Muscle layer of duodenum (tissue), 2 donors: ENCODE measurements around the gene LCMT2.

ENCODE experiments used
- H3K27ac ChIP-seq: one replicate; pipeline ENCODE4 v1.7.0; 2013; ENCODE audit warnings: mild to moderate bottlenecking, low read length
- H3K27me3 ChIP-seq: one replicate; pipeline ENCODE4 v1.7.0; 2013; ENCODE audit warnings: low read depth, mild to moderate bottlenecking, control low read depth, low read length
- H3K36me3 ChIP-seq, 2 donors: one replicate each; pipeline ENCODE4 v1.7.0; 2013; ENCODE audit warnings: low read length in 2 of 2, control low read depth in 1 of 2, mild to moderate bottlenecking in 1 of 2; ENCODE audit not compliant: insufficient read depth in 2 of 2, control insufficient read depth in 1 of 2
- H3K4me1 ChIP-seq, 2 donors: one replicate each; pipeline ENCODE4 v1.7.0; 2013; ENCODE audit warnings: low read length in 2 of 2, mild to moderate bottlenecking in 2 of 2, control low read depth in 1 of 2, moderate library complexity in 1 of 2; ENCODE audit not compliant: insufficient read depth in 2 of 2, control insufficient read depth in 1 of 2
- H3K4me3 ChIP-seq, 2 donors: one replicate each; pipeline ENCODE4 v1.7.0; 2013; ENCODE audit warnings: low read length in 2 of 2, low read depth in 1 of 2, mild to moderate bottlenecking in 1 of 2
- H3K9me3 ChIP-seq, 2 donors: one replicate each; pipeline ENCODE4 v1.7.0; 2013; ENCODE audit warnings: low read length in 2 of 2, control low read depth in 1 of 2, mild to moderate bottlenecking in 1 of 2; ENCODE audit not compliant: control insufficient read depth in 1 of 2
- donor health status: healthy.

The LCMT2 gene

DNA sequence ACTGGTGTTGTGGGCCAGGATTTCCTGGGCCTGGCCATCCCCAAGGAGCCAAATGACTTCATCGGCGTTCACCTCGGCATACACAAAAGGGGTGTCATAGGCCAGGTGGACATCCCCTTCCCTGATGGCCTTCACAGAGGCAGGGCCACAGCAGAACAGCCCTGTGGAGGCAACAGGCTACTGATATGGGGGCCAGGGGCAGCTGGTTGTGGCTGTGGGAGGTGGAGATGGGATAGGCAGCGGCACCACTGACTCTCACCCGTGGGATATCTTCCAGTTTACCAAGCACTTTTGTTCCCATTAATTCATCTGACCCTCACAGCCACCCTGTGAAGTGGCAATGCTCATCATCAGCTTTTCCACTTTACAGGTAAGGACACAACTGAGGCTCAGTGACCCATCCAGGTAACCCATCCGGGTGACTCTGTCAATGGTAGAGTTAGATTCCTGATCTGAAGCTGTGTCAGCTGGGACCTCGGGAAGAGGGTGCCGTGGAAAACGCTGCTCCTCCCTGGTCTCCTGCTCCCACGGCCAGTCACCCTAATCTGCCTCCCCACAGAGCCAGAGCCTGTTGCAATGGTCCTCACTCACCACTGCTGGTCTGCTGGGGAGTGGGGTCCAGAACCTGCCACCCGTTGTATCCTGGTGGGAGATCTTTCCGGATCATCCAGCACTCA is 48.3 kb downstream of the LCMT2 start:
- H3K4me1 ChIP-seq, result no peaks in the 10 kb centered on the region
- peaks cover 6% of the 10 kb centered on the region for H3K27me3 ChIP-seq

DNA sequence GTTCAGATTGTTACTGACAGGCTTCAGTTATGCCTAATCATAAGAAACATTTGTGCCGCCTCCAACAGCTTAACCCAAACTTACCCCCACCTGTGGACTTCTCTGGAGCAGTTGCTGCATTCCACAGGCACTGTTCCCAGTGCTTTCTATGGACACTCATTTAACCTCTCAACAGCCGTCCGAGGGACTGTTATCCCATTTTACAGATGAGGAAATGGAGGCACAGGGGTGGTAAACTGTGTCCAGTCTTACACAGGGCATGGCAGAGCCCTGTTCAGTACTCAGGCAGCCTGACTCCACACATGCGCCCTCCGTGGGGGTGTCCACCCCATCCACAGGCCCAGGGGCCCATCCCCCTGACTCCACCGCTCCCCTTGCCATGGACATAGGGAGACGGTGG is 49.4 kb downstream of the LCMT2 start:
- Histone ChIP-seq H3K4me3 (no peak overlapping the region), H3K36me3 (no peaks in the 10 kb centered on the region), H3K4me1 (no peaks in the 10 kb centered on the region), H3K27ac (no peak overlapping the region), H3K27me3 (no peaks in the 10 kb centered on the region), H3K9me3 (no peaks in the 10 kb centered on the region)

More for the DNA sequence above, 48.3 kb downstream of the LCMT2 start:
- Histone ChIP-seq H3K9me3 (no peaks in the 10 kb centered on the region), H3K36me3 (no peaks in the 10 kb centered on the region), H3K27ac (no peak overlapping the region), H3K4me3 (no peak overlapping the region)

DNA sequence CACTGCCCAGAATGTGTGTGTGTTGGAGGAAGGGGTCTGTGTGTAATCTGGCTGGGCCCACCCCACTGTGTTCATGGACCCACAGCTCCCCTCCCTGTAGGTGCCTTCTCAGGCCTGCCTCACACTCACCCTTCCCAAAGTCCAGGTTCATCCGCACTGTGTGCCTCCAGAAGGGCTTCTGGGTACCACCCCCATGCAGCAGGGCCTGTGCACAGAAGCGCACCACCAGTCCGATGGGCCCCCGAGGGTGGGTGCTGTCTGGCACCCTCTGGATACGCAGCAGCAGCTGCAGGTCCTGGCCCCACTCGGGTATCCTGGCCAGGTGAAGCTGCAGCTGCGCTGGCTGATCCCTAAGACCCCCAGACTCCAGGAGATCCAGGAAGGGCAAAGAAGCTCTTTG is 50.9 kb downstream of the LCMT2 start:
- no peaks in the 10 kb centered on the region for H3K36me3 ChIP-seq
- H3K4me1 ChIP-seq, result no peaks in the 10 kb centered on the region
- H3K9me3 ChIP-seq, result no peaks in the 10 kb centered on the region
- no peak overlapping the region for H3K4me3 ChIP-seq
- H3K27ac ChIP-seq, result no peak overlapping the region
- no peaks in the 10 kb centered on the region for H3K27me3 ChIP-seq

- H3K36me3 ChIP-seq, result no peaks in the 10 kb centered on the region
- no peaks in the 10 kb centered on the region for H3K27me3 ChIP-seq
- H3K27ac ChIP-seq, result no peak overlapping the region
- H3K9me3 ChIP-seq, result no peaks in the 10 kb centered on the region
- H3K4me1 ChIP-seq, result no peaks in the 10 kb centered on the region
- H3K4me3 ChIP-seq, result no peak overlapping the region
Measured at GRCh38 chr15:43278869-43279268, 51.5 kb downstream of the LCMT2 start.

DNA sequence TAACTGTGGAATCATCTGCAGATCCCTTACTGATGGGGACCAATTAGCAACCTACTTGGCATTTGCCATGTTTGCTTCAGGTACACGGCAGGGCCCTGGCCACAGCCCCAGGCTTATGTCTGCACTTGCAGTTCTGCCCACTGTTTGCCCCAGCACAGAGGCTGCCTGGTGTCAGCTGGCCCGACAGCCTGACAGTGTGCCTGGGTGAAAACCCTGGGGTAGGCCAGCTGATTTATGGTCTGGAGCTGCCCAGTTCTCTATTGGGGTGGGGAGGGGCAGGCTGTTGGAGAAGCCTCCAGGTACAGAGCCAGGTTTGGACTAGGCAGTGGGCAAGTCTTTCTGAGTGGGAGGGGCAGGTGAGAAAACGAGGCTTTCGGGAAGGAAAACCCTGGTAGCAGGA is 52.5 kb downstream of the LCMT2 start:
- H3K36me3 ChIP-seq, result no peaks in the 10 kb centered on the region
- H3K4me1 ChIP-seq, result no peaks in the 10 kb centered on the region
- no peak overlapping the region for H3K4me3 ChIP-seq
- no peaks in the 10 kb centered on the region for H3K9me3 ChIP-seq
- no peak overlapping the region for H3K27ac ChIP-seq
- no peaks in the 10 kb centered on the region for H3K27me3 ChIP-seq

GRCh38 chr15:43277231-43277823 is 53.0 kb downstream of the LCMT2 start:
- Histone ChIP-seq H3K4me3 (no peak overlapping the region), H3K36me3 (no peaks in the 10 kb centered on the region), H3K9me3 (no peaks in the 10 kb centered on the region), H3K27ac (no peak overlapping the region), H3K27me3 (no peaks in the 10 kb centered on the region), H3K4me1 (no peaks in the 10 kb centered on the region)

GRCh38 chr15:43276563-43277200 is 53.7 kb downstream of the LCMT2 start:
- Histone ChIP-seq H3K4me3 (no peak overlapping the region), H3K9me3 (no peaks in the 10 kb centered on the region), H3K4me1 (no peaks in the 10 kb centered on the region), H3K36me3 (no peaks in the 10 kb centered on the region), H3K27ac (no peak overlapping the region), H3K27me3 (no peaks in the 10 kb centered on the region)

GRCh38 chr15:43275740-43276562 is 54.4 kb downstream of the LCMT2 start:
- Histone ChIP-seq H3K27ac (no peak overlapping the region), H3K4me1 (no peaks in the 10 kb centered on the region), H3K27me3 (no peaks in the 10 kb centered on the region), H3K4me3 (no peak overlapping the region), H3K36me3 (no peaks in the 10 kb centered on the region), H3K9me3 (no peaks in the 10 kb centered on the region)

- no peaks in the 10 kb centered on the region for H3K36me3 ChIP-seq
- no peaks in the 10 kb centered on the region for H3K4me1 ChIP-seq
- no peak overlapping the region for H3K4me3 ChIP-seq
- no peaks in the 10 kb centered on the region for H3K9me3 ChIP-seq
- no peak overlapping the region for H3K27ac ChIP-seq
- H3K27me3 ChIP-seq, result no peaks in the 10 kb centered on the region
Measured at GRCh38 chr15:43274136-43274535, 56.2 kb downstream of the LCMT2 start.
